DMS153 (cell line): ENCODE measurements around the gene UBQLN4.

Source experiments
- DNase-seq: peaks from one replicate; lab custom pipeline; 2025; lab: John Stamatoyannopoulos, UW

Gene UBQLN4

DNA sequence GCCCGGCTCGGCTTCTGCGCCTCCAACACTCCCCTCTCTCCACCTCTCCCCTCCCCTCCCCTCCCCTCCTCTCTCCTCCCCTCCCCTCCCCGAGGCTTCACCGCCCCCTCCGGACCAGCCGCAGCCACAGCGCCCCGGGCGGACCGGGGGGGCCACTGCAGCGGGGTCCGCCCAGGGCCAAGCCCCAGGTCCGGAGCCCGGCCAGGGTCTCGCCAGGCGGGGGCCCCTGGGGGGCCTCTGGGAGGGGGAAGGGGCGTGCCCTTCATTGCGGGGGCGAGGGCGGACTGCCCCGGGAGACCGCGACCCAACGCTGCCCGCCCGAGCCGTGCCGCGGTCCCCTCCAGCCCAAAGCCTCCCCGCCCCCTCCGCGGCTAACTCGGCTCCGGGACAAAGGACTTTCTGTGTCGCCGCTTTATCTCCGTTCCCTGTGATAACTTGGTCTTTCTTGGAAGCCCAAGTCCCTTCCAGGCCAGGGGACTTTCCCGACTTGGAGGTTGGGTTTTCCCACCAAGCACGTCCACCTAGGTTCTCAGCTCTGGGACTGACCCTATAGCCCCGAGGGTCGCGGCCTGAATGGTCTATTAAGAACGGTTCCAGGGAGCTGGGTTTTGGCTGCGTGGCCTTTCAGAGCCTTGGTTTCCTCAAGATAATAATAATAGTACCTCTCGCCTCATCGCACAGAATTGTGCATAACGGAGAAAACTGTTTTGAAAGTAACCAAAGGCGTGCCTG, at the start of gene UBQLN4:
Gene UBQLN4, minus strand, starts transcription at position 31 of the 732 bp plus-strand sequence. CDS start 97 bp downstream, outside the sequence.
- DNase-seq: peak; percentile 70

DNA sequence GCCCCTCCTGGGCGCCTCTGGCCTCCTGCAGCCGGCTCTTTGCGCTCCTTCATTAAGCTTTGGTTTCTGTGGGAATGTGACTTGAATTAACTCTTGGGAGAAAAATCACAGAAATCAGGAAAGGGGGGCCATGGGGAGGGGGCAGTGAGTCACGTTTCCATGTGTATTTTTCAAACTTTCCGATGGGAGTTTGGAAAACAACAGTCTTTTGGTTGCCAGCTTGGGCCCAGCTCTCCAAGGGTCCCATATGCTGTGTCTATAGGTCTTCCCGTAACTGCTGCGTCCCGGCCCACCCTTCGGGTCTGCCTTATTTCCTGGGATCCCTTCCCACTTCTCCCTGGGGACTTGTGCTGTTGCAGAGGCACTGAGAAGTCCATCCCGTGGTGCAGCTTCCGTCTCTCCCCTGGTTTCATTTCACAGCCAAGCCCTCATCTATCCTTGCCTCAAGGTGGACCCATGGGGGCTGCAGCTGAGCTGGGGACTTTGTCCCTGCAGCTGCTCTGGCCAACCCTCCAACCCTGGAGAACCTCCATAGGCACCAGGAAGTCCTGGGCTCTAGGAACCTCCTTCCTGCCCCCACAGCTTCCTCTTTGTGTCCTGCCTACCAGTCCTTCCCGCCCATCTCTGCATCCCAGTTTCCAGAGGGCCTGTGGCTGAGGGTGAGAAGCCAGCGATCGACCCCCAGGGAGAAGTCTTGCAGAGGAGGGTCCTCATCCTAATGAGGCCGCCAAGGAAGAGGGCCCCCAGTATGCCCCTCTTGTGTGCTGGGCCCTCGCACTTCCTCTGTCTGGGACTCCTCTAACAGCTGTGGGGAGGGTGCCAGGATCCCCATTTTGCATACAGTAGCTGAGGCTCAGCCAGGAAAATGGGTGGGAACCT, 49.3 kb upstream of the UBQLN4 start:
- DNase-seq: peak; percentile 27

DNA sequence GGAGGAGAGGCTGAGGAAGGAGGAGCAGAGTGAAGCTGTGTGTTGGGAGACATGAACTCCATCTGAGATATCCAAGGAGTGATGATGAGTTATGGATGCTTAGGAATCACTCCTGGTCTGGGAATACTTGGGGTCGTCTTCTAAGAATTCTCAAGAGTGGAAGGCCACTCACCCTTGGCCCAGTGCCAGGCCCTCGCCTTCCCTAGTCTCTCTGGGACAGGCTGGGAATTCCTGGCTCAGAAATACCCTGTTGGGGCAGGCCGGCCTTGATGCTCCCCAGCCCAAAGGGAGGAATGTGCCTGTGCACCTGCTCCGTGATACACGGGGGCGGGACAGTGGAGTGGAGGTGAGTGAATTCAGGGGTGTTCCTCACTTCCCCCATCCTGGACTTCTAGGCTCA, 48.3 kb upstream of the UBQLN4 start:
- no peak for DNase-seq

DNA sequence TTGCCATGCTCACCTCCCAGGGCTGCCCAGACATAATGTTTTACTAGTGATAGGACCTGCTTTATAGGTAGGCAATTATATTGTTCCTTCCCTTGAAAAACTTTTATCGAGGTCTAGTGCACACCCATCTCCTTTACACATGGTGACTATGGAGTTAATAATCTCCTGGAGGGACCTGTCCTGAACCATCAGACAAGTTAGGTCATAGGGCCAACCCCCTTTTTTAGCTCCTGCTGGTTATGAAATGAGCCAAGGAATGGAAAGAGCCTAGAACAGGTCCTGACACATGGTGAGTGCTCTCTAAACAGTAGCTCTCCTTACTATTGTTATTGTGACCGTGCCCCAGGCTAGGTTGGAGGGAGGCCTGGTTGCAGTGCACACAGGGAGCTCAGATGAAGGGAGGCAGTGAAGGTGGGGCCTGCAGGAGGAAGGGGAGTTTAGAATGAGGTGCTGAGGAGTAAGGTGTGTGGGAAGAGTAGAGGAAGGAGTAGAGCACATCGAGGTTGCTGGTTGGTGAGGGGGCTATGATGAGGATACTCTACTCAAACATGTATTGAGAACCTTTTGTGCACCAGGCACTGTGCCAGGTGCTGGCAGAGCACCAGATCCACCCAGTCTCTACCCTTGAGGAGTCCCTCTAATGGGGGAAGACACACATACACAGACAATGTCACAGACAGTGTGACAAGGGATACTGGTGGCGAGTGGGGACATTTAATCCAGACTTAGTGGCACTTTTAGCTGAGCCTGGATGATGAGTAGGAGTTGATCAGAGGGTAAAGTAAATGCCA, 46.8 kb upstream of the UBQLN4 start:
- DNase-seq: no peak

DNA sequence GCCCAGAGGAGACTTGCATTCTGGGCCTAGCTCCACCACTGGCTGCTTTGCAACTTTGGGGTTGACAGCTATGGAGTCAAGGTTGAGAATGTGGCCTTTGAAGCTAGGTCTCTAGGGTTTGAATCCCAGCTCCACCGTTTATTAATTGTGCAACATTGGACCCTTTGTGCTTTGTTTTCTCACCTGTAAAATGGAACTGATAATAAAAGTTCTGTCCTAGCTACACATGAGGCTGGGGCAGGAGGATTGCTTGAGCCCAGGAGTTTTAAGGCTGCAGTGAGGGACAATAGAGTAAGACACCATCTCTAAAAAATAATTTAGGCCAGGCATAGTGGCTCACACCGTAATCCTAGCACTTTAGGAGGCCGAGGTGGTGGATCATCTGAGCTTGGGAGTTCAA, 45.7 kb upstream of the UBQLN4 start:
- no peak for DNase-seq

DNA sequence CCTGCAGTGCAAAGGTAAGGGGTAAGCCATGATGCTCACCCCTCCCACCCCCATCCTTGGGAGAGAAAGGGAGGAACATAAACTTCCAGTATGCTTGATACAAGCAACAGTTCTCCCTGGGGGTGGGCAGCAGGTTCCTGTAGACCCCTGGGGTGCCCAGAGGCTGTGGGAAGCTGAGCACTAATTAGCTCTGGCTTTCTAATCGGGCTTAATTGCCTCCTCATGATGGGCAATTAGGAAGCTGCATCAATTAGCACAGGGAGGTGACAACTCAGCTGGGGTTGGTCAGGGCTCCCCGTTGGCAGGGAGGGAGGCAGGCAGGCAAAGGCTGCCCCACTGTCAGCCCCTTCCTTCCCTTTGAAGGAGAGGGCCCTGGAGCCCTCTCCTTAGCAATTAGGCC, 45.2 kb upstream of the UBQLN4 start:
- no peak for DNase-seq

DNA sequence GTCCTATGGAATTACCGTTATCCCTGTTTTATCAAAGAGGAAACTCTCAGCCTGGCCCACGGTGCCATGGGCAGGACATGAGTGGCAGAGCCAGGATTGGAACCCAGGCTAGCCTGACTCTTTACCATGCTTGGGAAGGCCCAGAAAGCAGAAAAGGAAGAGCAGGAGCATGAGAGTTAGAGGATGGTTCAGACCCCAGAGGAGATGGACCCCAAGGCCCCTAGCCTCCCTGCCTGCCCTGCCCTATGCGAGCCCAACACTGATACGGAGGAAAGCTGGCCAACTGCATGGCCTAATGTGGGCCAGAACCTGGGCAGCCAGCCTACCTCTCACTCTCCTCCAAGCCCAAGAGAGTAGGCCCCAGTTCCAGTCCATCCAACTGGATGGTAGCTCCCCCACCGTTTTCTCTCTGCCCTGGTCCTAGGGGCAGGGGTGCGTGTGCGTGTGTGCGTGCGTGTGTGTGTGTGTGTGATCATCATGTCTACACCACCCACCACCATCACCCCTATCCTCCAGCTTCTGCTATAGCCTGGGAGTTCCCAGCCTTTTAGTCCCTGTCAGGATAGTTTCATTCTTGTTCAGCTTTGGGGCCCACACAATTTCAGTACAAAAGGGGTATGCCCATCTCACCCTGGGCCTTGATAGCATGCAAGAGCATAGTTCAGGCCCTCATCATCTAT, 44.0 kb upstream of the UBQLN4 start:
- DNase-seq: no peak

DNA sequence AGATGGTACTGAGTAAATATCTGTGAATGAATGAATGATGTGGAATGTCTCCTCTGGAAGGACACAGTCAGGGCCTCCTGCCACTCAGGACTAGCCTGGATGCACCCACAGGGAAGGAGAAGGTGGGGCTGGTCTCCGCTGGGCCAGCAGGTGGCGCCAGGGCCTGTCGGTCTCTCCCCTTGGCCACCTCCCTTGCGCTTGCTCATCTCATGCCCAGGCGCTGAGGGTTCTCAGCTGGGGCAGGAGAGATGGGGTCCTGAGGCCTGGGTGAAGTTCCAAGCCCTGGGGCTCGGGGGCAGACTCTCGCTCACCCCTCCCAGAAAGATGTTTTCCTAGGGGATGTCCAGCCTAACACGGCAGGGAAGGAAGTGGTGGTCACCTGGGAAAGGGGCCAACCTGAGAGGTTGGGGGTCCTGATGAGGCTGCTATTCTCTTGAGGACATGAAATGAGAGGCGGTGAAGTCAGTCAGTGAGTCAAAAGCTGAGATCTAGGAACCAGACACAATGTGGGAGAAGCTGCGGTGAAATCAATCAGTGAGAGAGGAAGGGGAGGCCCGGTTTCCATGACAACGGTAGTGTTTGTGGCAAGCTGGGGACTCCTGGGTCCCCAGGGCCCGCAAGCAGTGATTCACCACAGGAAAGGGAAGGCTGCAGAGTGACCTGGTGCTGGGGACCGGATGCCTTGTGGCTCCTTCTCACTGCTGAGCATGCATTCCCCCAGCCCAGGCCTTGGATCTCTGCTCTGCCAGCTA, 43.2 kb upstream of the UBQLN4 start:
- peak; percentile 71 for DNase-seq

DNA sequence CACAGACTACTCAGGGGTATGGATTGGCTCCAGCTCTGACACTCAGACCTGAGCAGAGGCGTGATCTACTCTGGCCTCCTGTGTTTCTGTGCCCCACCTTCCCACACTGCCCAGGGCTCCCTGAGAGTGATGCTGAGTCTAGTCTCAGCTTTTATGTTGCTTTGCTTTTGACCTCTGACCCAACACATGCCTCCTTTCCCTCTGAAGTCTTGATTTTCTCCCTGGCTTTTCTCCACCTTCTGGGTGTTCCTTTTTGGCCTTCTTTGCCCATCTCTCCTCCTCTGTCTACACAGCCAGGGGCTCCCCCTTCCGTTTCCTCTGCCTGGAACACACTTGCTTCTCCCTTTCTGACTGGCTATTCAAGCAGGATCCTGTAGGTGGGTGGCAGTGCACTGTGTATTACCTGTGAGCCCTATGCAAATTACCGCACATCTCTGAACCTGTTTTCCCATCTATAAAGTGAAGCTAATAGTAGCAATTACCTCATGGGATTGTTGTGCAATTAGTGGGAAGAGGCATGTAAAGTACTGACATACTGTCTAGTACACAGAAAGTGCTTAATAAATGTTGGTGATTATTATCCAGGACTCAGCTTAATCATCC, 42.4 kb upstream of the UBQLN4 start:
- DNase-seq: no peak

DNA sequence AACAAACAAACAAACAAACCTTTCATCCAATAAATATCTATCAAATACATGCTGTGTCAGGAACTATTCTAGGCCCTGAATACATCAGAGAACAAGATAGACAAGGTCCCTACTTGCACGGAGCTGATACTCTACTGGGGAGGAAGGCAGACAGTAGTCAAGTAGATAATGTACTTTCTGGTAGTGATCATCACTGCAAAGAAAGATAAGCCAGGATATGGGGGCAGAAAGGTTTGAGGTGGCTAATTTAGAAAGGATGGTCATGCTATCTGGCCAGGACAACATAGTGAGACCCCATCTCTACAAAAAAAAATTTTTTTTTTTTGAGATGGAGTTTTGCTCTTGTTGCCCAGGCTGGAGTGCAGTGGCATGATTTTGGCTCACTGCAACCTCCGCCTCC, 38.0 kb upstream of the UBQLN4 start:
- no peak for DNase-seq

DNA sequence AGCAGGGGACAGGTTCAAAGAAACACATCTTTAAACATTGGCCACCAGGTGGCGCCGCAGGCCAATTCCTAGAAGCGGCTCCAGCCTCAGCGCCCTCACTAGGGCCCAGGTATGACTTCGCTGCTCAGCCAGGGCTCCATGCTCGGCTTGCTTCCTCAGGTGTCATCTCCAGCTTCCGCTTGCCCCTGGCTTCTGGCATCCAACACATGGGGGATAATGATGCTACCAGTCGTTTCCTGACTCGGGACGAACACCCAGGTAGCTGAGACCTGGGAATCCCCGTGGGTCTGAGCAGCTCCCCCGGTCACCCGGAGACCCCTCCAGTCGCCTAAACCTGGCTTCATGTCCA, 37.2 kb upstream of the UBQLN4 start:
- peak; percentile 88 for DNase-seq

DNA sequence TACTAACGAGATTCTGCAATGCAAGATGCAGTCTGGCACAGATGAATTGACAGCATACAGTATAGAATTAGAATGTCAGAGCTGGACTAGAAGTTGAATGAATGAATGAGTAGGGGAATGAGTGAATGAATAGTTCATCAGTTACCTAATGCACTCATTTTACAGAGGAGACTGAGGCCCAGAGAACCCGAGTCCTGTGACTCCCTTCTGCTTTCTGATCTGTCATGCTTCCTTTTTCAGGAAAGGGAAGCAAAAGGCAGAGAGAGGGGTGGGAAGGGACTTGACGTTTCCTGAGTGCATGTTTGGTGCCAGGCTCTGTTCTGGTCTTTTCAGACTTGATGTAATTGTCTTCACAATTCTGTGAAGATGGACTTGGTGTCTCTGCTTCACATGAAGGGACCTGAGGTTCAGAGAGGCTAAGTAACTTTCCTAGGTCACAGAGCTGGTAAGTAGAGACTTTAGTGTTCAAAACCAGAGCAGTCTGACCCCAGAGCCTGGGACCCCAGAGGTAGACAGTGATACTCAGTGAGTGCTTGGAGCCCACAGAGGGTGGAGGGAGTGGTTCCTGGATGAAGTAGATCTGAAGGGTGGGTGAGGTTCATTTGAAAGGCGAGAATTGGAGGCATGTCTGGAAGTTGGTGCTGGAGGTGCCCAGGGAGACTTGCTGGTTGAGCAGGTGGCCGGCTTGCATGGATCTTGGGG, 36.7 kb upstream of the UBQLN4 start:
- DNase-seq: no peak

DNA sequence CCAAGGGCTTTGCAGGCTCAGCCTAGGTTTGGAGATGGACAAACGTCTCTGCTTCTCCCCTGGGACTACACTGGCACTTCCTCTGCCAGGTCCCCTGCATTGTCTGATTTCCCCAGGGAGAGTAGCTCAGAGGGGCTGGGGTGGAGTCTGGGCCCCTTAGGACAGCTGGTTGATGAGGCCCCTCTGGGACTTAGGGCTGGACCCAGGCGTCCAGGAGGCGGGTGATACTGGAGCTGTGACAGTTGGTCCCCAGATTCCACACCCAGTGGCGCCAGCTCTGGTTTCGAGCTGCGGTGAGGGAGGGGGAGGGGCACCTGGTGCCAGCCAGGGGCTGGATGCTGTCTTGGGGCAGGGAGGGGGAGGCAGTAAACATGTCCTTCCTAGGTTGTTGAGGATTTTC, 36.1 kb upstream of the UBQLN4 start:
- DNase-seq: peak; percentile 74

DNA sequence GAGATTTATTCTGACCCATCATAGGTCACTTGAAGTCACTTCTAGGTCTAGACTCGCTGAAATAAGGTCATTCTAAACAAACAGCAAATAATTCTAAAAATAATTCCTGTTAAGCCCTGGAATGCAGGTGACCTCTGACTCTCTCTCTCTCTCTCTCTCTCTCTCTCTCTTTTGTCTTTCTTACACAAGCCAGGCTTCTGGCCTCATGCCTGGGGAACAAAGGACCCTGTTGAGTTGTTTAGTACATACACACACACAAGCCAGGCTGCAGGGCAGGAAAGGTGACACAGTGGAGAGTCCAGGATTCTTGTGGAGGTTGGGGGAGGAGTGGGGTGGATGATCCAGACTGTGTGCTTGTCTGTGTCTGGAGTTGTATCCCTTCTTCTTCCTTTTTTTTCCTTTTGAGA, 32.7 kb upstream of the UBQLN4 start:
- no peak for DNase-seq

DNA sequence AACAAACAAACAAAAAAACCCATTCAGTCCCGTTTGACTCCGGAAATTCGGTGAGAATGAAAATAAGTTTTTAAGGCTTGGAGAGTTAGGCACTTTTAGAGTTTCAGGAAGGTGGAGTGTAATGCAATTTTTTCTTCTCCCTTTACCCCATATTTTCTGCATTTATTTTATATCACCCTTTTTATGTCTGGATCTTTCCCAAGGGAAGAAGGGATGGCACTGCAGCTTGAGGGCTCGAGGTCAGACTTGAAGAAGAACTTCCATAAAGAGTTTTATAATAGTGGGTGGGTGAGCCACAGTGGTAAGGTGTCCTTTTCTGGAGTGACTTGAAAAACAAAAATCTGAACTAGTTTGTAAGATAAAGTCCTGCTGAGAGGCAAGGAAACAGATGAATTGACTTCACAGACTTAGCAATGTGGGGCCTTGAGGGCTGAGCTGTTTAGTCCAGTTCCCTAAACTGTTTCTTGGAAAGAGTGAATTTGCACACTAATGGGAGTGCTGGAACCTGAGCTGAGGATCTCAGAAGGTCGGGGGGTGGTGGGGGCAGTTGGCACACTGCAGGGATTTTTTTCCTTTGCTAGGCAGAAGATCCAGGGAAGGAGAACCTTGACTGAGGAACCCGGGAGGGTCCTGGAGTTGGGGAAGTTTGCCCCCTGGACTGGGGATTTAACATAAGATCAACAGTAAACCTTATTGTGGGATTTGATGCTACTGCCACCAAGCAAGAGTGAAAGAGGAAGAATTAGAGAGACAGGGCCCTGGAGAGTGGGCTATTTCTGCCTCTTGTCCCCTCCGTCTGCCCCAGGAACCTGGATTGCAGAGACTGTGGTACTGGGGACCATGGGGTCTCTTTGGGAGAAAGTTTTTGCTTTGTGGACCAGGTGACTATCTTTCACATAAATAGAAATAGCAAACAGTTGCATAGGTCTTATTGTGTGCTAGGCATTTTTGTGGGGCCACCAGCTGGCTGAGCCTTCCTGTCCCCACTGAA, 30.5 kb upstream of the UBQLN4 start:
- no peak for DNase-seq

DNA sequence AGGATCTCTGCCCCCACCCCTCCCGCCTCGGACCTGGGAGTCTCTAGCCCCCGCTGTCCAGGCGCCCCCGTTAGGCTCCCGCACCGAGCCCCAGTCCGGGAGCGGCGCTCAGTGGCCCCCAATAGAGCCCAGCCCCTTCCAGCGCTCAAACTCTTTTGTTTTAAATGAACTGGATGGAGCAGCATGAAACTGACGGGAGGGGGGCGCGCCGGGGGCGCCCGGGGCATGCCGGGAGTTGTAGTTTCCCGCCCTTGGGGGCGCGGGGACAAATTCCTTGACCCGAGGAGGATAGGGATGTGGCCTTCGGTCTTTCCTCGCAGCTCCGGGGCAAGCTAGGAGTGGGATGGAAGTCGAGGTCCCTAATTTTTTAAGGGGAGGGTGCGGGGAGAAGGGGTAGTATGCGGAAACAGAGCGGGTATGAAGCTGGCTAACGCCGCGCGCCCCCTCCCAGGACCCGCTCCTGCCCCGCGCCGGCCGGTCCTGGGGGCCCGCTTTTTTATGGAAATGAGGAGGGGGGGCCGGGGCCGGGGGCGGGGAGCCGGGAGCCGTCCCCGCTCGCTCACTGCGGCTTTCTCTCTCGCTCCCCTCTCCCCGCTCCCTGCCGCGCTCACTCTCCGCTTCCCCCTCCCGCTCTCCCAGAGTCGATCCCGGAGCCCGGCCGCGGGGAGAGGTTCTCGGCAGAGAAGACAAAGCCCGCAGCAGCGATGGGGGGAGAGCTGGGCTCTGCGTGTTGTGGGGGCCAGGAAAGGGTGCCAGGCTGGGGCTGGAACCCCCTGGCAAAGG, 28.9 kb upstream of the UBQLN4 start, which contains the start of gene MEX3A:
Gene MEX3A, minus strand, starts transcription at position 157 of the 783 bp plus-strand sequence. CDS start 467 bp downstream, outside the sequence.
- peak; percentile 70 for DNase-seq

DNA sequence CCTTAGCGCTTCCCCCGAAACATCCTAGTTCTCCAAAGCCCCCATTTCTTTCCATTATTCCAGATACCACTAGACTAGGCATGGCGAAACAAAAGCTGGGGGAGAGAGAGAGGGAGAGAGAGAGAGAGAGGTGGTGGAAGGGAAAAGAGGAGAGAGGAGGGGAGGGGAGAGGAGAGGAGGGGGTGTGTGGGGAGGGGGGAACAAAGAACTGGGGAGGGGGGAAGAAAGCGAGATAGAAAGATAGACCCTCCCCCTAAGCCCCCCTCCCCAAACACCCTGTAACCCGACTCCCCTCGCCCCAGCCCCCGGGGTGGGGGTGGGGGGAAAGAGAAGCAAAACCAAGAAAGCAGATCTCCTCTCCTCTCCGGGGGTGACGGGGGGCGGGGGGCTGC, 28.3 kb upstream of the UBQLN4 start:
- DNase-seq: no peak
